Hematopoietic multipotent progenitor cell treated with erythropoietin and hydrocortisone succinate and interleukin-3 and kit ligand, for 8 days (in vitro differentiated cells): ENCODE measurements around the gene MAP7D1.

Experiments used
- DNase-seq: peaks from one replicate; pipeline ENCODE4 v3.0.0-alpha.2; 2015

The MAP7D1 gene

GRCh38 chr1:36155408-36156328 is at the start of gene MAP7D1:
TSS of gene MAP7D1 (plus strand) at chr1:36156160. CDS start at chr1:36156418, 258 bp downstream.
- peak; percentile 86 for DNase-seq

- no peak for DNase-seq
These were observed 49.7 kb upstream of the MAP7D1 start for GRCh38 chr1:36106269-36106668.

GRCh38 chr1:36107394-36107793 is 48.6 kb upstream of the MAP7D1 start:
- no peak for DNase-seq

- DNase-seq: no peak
These were observed 47.6 kb upstream of the MAP7D1 start for GRCh38 chr1:36108314-36108713.

GRCh38 chr1:36109041-36109679 is 46.8 kb upstream of the MAP7D1 start:
- no peak for DNase-seq

- no peak for DNase-seq
These were observed 44.8 kb upstream of the MAP7D1 start for GRCh38 chr1:36111151-36111550.

- DNase-seq: no peak
These were observed 43.1 kb upstream of the MAP7D1 start for GRCh38 chr1:36112823-36113222.

GRCh38 chr1:36114371-36114770 is 41.6 kb upstream of the MAP7D1 start:
- no peak for DNase-seq

- DNase-seq: no peak
These were observed 40.7 kb upstream of the MAP7D1 start for GRCh38 chr1:36115200-36115669.

- DNase-seq: no peak
These were observed 40.0 kb upstream of the MAP7D1 start for GRCh38 chr1:36115931-36116330.

- DNase-seq: no peak
These were observed 39.1 kb upstream of the MAP7D1 start for GRCh38 chr1:36116901-36117300.

- no peak for DNase-seq
These were observed 37.3 kb upstream of the MAP7D1 start for GRCh38 chr1:36118447-36119204.

- DNase-seq: no peak
These were observed 36.5 kb upstream of the MAP7D1 start for GRCh38 chr1:36119456-36119855.

GRCh38 chr1:36122062-36123030 is 33.6 kb upstream of the MAP7D1 start:
- DNase-seq: no peak

GRCh38 chr1:36123356-36123755 is 32.6 kb upstream of the MAP7D1 start:
- DNase-seq: no peak

GRCh38 chr1:36124404-36125128 is 31.4 kb upstream of the MAP7D1 start:
- no peak for DNase-seq

- no peak for DNase-seq
These were observed 30.6 kb upstream of the MAP7D1 start, which contains the start of gene COL8A2 for GRCh38 chr1:36125129-36125991. TSS of gene COL8A2 (minus strand) at chr1:36125222. CDS start at chr1:36100242, 24,980 bp downstream.

- DNase-seq: no peak
These were observed 29.8 kb upstream of the MAP7D1 start for GRCh38 chr1:36126005-36126716.

GRCh38 chr1:36126797-36127500 is 29.0 kb upstream of the MAP7D1 start:
- no peak for DNase-seq
